Activated CD4-positive, alpha-beta T cell treated with anti-CD3 and anti-CD28 coated beads for 48 hours (primary cell): ENCODE results near the gene ZBED4.

Experiments
- DNase-seq: peaks from one replicate; pipeline ENCODE4 v3.0.0-alpha.2; 2020

Gene ZBED4

GRCh38 chr22:49903322-49904039 is 49.8 kb downstream of the ZBED4 start:
- no peak for DNase-seq

- no peak for DNase-seq
These were observed 50.4 kb downstream of the ZBED4 start for GRCh38 chr22:49904040-49904369.

GRCh38 chr22:49905465-49905864 is 51.8 kb downstream of the ZBED4 start:
- DNase-seq = no peak

- no peak for DNase-seq
These were observed 52.6 kb downstream of the ZBED4 start for GRCh38 chr22:49906071-49906798.

GRCh38 chr22:49906799-49907290 is 53.2 kb downstream of the ZBED4 start:
- DNase-seq = no peak

- DNase-seq = no peak
These were observed 54.2 kb downstream of the ZBED4 start for GRCh38 chr22:49907807-49908206.

GRCh38 chr22:49909476-49910205 is 56.0 kb downstream of the ZBED4 start:
- DNase-seq = no peak

GRCh38 chr22:49910229-49911155 is 56.8 kb downstream of the ZBED4 start:
- DNase-seq = no peak

- DNase-seq = no peak
These were observed 58.4 kb downstream of the ZBED4 start for GRCh38 chr22:49911881-49912625.

- DNase-seq = no peak
These were observed 59.4 kb downstream of the ZBED4 start for GRCh38 chr22:49913026-49913425.

- no peak for DNase-seq
These were observed 59.8 kb downstream of the ZBED4 start for GRCh38 chr22:49913446-49913845.

GRCh38 chr22:49914256-49914655 is 60.6 kb downstream of the ZBED4 start:
- no peak for DNase-seq

- no peak for DNase-seq
These were observed 62.0 kb downstream of the ZBED4 start for GRCh38 chr22:49915610-49916009.

- DNase-seq = no peak
These were observed 63.2 kb downstream of the ZBED4 start for GRCh38 chr22:49916831-49917230.

GRCh38 chr22:49917974-49918910 is 64.6 kb downstream of the ZBED4 start, which contains the start of the genes ALG12 and CRELD2:
TSS of gene ALG12 (minus strand) at chr22:49918438. CDS start at chr22:49913765, 4,673 bp downstream.
TSS of gene CRELD2 (plus strand) at chr22:49918634. CDS start at chr22:49918770, 136 bp downstream.
- peak; percentile 98 for DNase-seq

GRCh38 chr22:49918911-49919881 is 65.6 kb downstream of the ZBED4 start:
- DNase-seq = no peak

GRCh38 chr22:49920859-49921258 is 67.2 kb downstream of the ZBED4 start:
- no peak for DNase-seq

- DNase-seq = no peak
These were observed 68.0 kb downstream of the ZBED4 start for GRCh38 chr22:49921508-49922278.
